HG02571 (cell line): ENCODE data around the gene MFAP4.

Experiments used
- ATAC-seq: cut with Tn5 transposase; IDR thresholded peaks from one replicate; pipeline ENCODE4 v1.9.1; 2021; ENCODE audit warnings: mild to moderate bottlenecking, moderate library complexity; ENCODE audit not compliant: unreplicated experiment

The MFAP4 gene

DNA sequence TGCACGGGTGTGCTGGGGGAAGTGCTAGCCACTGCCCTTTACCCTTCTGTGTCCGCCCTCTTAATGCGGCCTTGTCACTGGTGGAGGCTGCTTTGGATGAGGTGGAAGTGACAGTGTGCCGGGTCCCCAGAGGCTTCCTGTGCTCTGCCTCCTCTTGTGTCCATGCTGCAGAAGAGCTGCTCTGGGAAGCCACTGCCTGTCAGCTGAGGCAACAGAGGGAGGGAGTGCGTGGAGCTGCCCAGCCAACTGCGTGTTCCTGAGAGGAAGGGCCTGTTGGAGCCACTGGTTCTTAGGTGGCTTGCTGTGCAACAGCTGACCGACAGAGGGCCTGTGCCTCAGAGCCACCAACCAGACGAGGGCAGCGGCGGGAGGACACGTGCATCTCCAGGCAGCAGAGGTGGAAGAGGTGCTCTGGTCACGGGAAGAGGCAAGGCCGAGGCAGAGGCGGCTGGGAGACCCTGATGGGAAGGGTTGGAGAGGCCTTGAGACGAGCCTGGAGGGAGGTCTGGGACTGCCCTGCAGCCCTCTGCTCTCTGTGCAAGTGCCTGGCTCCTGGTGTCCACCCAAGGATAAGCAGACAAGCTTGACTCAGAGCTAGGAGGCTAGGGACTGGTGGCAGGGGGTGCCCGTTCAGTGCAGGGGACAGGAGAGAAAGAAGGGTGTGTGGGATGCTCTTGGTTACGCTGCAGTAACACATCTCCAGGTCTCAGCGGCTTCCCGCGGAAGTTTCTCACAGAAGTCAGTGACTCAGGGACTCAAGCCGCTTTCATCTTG is 49.9 kb downstream of the MFAP4 start:
- no peak for ATAC-seq

DNA sequence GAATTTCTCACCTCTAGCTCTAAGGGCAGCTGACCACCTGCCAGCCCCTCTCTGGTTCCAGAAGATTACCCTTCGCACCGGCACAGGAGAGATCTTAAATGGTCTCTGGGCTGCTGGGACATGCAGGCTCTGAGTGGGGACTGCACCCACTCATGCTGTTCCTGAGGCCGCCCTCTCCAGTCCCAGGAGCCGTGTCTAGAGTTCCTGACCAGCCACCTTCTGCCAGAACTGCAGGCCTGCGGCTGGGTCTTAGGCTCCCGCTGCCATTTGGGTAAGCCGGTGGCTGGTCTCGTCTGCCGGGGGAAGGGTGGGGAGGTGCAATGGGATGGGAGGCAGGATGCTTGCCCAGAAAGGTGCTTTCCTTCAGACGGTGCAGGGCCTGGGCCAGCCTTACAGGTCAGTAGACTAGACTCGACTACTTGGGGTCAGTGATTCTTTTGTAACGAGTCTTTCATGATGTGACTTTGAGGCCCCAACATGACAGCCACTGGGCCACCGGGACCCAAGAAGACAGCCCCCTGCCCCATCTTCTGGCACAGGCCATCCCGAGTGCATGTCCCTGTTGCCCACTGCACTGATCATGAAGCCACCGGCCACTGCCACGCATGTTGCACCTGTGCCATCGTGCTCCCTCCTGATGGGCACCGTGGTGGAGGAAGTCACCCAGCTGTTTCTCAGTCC is 50.9 kb downstream of the MFAP4 start:
- ATAC-seq = no peak

DNA sequence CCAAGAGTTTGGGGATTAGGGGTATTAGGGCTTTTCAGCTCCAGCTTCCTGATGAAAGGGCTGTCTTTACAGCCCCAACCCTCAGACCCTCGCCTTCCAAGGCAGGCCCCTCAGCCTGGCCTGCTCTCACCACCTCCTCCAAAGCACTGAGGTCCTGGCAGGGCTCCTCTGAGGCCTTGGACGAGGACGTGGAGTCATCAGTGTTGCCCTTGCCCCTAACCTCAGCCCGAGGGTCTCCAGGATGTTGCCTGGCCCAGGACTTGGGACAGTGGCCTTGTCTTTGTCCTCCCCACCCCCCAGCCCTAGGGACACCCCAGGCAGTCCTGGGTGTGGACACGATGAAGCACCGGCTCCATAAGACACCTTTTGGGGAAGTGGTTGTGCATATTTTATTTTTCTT is 52.7 kb downstream of the MFAP4 start:
- no peak for ATAC-seq

DNA sequence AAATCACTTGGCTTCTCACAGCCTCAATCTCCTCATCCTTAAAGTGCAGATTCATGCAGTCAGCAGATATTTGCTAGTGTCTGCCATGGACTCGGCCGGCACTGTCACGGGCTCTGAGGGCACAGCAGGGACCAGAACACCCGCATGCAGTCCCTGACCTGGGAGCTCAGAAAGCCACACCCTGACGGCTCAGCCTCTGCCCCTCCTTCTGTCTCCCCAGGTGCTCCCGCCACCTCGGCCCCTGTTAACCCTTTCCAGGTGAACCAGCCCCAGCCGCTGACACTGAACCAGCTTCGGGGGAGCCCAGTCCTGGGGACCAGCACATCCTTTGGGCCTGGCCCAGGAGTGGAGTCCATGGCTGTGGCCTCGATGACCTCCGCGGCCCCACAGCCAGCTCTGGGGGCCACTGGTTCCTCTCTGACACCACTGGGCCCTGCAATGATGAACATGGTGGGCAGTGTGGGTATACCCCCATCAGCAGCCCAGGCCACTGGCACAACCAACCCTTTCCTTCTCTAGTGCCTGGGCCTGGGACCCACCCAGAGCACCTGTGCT is 53.2 kb downstream of the MFAP4 start:
- ATAC-seq = no peak
